Stimulated activated CD8-positive, alpha-beta memory T cell treated with anti-CD3 and anti-CD28 coated beads, Interleukin-15, amount 100 ng/mL, for 24 hours (primary cell): ENCODE data around the gene ABCA13.

Source experiments
- DNase-seq: peaks from one replicate; pipeline ENCODE4 v3.0.0-alpha.2; 2020; ENCODE audit warnings: low read depth

The ABCA13 gene

GRCh38 chr7:48643431-48644013, 472.3 kb downstream of the ABCA13 start:
- no peak for DNase-seq

- DNase-seq, result no peak
Observed at GRCh38 chr7:48658138-48658537, 486.9 kb downstream of the ABCA13 start.

- no peak for DNase-seq
Observed at GRCh38 chr7:48660306-48660870, 489.1 kb downstream of the ABCA13 start.

GRCh38 chr7:48664241-48664640, 493.0 kb downstream of the ABCA13 start:
- no peak for DNase-seq

GRCh38 chr7:48665353-48666135, 494.3 kb downstream of the ABCA13 start:
- no peak for DNase-seq

- DNase-seq, result no peak
Observed at GRCh38 chr7:48667407-48667806, 496.1 kb downstream of the ABCA13 start.

- DNase-seq, result no peak
Observed at GRCh38 chr7:48671656-48672055, 500.4 kb downstream of the ABCA13 start.

- DNase-seq, result no peak
Observed at GRCh38 chr7:48681006-48681405, 509.7 kb downstream of the ABCA13 start.

GRCh38 chr7:48691788-48692187, 520.5 kb downstream of the ABCA13 start:
- DNase-seq, result no peak
